PC-9 (cell line): ENCODE results near the gene ST8SIA1.

Experiments used
- CTCF ChIP-seq: fragments of 200-600 bp; sonication (generic); conservative IDR thresholded peaks from 2 replicates; pipeline ENCODE4 v1.6.1; 2017; ENCODE audit warnings: mixed run types, antibody characterized with exemption, mild to moderate bottlenecking, moderate library complexity
- EZH2 ChIP-seq: fragments of 200-600 bp; sonication (generic); IDR thresholded peaks from 2 replicates; pipeline ENCODE4 v1.8.0; 2017; ENCODE audit warnings: antibody characterized with exemption, low read depth

GRCh38 chr12:22254478-22254877, 80.0 kb downstream of the ST8SIA1 start:
- TF ChIP-seq CTCF = no peak
- TF ChIP-seq EZH2 = no peak
